Posterior cingulate gyrus (tissue), 11 donors: Measurements from ENCODE around the gene PTPRN2.
"Not testable (repeated sequence)": the region's sequence is repeated elsewhere in the genome, so short reads cannot be mapped to it uniquely, and the experiment has no call there.

ENCODE experiments used
- DNase-seq, 10 donors: peaks; one replicate each; pipeline versions ENCODE4 v3.0.0 to v3.0.0-alpha.2; 2020 to 2021; ENCODE audit warnings: mixed read lengths in 3 of 10
- intact Hi-C: fragments of 100-400 bp; cut with DNase I; formaldehyde crosslinking; loops from one replicate; pipeline ENCODE4 v1.15.1; 2023

The PTPRN2 gene

DNA sequence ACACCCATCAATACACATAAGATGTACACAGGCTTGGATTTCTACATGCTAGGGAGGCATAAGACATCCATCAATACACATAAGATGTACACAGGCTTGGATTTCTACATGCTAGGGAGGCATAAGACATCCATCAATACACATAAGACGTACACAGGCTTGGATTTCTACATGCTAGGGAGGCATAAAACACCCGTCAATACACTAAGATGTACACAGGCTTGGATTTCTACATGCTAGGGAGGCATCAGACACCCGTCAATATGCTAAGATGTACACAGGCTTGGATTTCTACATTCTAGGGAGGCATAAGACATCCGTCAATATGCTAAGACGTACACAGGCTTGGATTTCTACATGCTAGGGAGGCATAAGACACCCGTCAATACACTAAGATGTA, 283.6 kb downstream of the PTPRN2 start:
- DNase-seq, intact Hi-C loops: not testable (repeated sequence)

- DNase-seq: no peak
- intact Hi-C loops: no loop called here
Observed at GRCh38 chr7:158303121-158303520, 284.5 kb downstream of the PTPRN2 start.

DNA sequence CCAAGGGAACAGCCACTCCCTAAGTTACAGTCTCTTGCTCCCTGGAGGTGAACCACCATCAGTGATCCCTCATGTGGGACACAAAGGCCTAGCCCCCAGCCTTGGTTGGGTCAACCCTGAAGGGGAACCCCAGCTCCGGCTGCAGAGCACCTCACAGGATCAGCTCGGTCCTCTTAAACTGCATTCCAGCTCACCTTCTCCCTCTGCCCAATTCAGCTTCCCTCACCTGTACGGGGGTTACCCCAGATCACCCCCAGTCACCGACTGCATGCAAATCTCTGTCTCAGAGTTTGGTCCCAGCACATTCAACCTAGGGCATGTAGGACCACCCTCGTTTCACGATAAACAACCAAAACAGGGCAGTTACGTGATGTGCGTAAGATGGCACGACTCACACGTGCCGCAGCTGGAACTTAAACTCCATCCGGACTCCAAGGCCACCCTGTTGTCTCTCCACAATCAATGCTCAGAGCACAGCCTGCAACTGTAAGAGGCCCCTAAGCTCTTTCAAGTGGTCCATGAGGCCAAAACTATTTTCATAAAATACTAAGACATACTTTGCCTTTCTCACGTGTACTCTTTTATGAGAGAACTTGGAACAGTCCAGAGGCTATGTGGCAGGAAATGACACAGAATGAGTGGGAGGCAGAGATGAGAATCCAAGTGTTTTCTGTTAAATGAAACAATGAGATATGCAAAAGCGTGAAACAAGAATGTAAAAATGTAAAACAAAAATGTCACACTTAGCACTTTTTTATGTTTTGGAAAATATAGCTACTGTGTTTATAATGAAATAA, 285.2 kb downstream of the PTPRN2 start:
- DNase-seq: no peak
- intact Hi-C loops: no loop called here

DNA sequence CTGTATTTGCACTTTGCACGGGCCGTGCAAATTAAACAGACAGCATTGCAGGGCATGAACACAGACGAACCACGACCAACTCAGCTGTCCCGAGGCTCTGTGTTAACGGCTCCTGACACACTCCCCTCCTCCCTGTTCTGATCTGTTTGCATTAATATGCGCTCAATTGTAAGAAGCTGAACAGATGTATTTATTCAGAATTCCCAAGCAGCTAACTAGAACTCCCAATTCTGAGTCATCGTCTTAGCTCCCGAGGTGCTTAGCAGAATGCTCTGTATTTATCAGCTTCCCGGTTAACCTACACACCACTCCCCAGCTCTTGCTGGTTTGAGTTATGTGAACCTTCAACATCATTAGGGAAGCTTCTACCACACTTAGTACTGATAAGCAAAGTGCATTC, 286.4 kb downstream of the PTPRN2 start:
- intact Hi-C loops: no loop called here
- DNase-seq: no peak

DNA sequence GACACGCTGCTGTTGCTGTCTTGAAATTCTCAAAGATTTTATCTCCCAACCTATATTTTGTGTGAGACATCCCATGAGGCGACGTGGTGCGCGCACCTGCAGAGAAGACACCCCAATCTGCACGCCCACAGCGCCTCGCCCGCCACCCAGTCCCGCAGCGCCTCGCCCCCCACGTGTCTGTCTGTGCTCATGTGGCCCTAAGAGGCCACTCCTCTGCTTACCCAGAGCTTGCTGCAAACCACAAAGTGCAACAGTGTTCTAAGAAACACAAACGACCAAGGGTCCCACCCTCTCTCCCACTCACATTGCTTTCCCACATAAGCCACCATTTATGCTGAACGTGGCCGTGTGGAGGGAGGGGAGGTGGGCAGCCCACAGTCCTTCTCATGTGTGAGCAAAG, 287.2 kb downstream of the PTPRN2 start:
- peak in 1 of 10 donors; percentile 72 for DNase-seq
- intact Hi-C loops: no loop called here

- no peak for DNase-seq
- intact Hi-C loops: no loop called here
Observed at GRCh38 chr7:158299607-158300006, 288.0 kb downstream of the PTPRN2 start.

GRCh38 chr7:158296798-158297104, 290.9 kb downstream of the PTPRN2 start:
- intact Hi-C loops: no loop called here

GRCh38 chr7:158295966-158296797, 291.4 kb downstream of the PTPRN2 start:
- intact Hi-C loops: no loop called here
- DNase-seq: peak in 1 of 10 donors; percentile 54

More at GRCh38 chr7:158296798-158297104, 290.9 kb downstream of the PTPRN2 start:
- peak in 1 of 10 donors; percentile 62 for DNase-seq

DNA sequence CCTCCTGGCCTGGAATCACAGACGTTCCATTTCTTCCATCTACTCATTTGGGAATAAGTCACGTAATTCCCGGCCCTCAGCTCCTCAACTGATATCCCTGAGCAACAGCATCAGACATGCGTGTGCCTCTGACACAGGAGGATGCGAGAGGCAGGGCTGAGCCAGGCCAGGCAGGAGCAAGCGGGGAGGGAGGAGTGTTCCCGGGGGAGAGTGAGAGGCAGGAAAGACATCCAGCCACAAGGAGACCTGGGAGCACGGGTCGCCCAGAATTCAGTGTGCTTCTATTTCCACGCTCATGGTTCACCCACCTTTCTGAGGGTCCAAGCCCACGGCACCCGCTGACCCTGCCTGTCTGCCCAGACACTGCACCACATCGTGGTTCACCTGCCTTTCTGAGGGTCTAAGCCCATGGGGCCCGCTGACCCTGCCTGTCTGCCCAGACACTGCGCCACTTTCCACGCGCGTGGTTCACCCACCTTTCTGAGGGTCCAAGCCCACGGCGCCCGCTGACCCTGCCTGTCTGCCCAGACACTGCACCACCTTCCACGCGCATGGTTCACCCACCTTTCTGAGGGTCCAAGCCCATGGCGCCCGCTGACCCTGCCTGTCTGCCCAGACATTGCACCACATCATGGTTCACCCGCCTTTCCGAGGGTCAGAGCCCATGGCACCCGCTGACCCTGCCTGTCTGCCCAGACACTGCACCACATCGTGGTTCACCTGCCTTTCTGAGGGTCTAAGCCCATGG, 293.0 kb downstream of the PTPRN2 start:
- intact Hi-C loops: not testable (repeated sequence)
- DNase-seq: peak in 1 of 10 donors; percentile 61

- intact Hi-C loops: no loop called here
- DNase-seq: peak in 1 of 10 donors; percentile 14
Observed at GRCh38 chr7:158292948-158293347, 294.7 kb downstream of the PTPRN2 start.

DNA sequence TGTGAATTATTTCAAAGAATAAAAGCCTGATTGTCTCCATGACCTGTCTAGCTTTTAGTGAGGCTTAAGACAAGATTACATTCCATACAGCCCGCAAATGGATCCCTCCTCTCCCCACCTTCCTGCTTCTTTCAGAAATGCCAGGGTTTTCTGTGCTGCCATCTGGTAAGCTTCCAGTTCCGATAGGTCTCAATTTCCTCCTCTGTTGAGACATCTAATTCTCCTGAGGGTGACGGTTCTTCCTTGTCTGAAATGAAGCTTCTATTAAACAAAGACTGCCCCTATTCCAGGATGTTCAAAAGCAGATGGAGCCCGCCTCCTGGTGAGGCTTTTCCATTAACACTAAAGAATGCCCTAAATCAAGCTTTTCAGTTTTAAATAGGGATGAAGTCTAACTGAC, 295.6 kb downstream of the PTPRN2 start:
- intact Hi-C loops: no loop called here
- no peak for DNase-seq

DNA sequence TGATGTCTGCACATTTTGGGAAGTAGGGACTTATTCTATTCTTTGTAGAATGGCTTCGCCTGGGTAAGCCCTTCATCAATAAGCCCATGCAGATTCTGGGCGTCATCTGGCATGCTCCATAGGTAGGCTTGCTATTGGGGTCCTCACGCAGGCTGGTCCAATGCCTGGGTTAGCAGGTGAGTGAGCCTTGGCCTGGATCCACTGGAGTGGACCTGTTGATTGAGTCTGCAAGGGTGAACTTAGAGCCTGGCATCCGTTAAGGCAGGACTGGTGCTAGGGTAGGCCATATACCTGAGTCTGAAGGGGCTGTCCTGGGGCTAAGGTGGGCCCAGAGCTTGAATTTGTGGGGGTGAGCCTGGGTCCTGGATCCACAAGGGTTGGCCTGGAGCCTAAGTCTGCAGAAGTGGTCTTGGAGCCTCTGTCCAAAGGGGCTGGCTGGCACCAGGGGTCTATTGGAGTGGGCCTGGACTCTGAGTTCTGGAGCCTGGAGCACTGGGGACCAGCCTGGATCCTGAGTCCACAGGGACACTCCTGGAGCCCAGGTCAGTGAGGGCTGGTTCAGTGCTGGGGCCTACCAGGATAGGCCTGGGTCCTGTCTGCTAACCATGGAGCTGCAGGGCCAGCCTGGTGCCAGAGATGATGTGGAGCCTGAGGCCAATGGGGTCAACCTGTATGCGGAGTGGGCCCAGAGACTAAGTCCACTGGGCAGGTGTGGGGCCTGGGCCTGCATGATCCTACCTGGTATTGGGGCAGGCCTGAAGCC, 297.7 kb downstream of the PTPRN2 start:
- DNase-seq: peak in 1 of 10 donors; percentile 35
- intact Hi-C loops: no loop called here

DNA sequence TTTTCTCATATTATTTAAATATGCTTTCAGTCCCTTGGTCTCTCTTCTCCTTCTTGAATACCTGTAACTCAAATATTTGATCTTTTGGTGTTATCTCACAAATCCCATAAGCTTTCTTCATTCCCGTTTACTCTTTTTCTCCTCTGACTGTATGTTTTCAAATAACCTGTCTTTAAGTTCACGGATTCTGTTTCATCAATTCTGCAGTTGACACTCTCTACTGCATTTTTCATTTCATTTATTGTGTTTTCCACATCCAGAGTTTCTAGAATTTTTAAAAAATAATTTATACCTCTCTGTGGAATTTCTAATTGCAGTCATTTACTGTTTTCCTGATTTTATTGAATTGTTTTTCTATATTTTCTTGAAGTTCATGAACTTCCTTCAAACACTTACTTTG, 298.4 kb downstream of the PTPRN2 start:
- no peak for DNase-seq
- intact Hi-C loops: no loop called here

DNA sequence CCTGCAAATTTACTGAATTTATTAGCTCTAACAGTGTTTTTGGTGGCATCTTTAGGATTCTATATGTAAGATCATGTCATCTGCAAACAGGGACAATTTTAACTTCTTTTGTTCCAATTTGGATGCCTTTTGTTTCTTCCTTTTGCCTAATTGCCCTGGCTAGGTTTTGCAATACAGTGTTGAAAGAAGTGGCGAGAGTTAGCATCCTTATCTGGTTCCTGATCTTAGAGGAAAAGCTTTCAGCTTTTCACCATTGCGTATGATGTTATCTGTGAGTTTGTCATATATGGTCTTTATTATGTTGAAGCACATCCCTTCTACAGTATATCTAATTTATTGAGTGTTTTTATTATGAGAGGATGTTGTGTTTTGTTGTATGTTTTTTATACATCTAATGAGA, 301.4 kb downstream of the PTPRN2 start:
- intact Hi-C loops: no loop called here
- DNase-seq: no peak

GRCh38 chr7:158285383-158285770, 302.2 kb downstream of the PTPRN2 start:
- peak in 2 of 10 donors; percentile 59 to 73 for DNase-seq
- intact Hi-C loops: no loop called here

GRCh38 chr7:158284617-158285382, 302.8 kb downstream of the PTPRN2 start:
- intact Hi-C loops: no loop called here
- DNase-seq: peak in 2 of 10 donors; percentile 59

DNA sequence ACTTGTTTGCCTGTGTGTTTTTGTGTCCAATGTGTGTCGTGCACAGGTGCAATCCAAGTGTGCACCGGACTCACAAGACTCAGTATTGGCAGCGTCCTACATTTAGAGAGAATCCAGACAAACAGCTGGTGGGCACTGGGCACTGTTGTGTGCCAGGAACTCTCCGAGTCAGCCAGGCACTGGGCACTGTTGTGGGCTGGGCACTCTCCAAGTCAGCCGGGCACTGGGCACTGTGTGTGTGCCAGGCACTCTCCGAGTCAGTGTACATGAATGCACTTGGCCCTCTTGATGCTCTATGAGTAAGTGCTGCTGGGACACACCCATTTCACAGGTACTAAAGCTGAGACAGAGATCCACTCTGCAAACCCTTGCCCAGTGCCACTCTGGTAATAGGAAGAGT, 303.5 kb downstream of the PTPRN2 start:
- intact Hi-C loops: no loop called here
- peak in 3 of 10 donors; percentile 13 to 79 (median 78) for DNase-seq

GRCh38 chr7:158283016-158283974, 304.3 kb downstream of the PTPRN2 start:
- DNase-seq: peak in 2 of 10 donors; percentile 4 to 76
- intact Hi-C loops: no loop called here
